ENCODE measurements around the gene DUOX2. TPM values are rescaled to one million over a fixed set of nuclear protein-coding genes. Genes with fewer than 3 reads are reported as not detected.

Gene DUOX2
- polyA plus RNA-seq, 1 donor from 2014 or later, result not detected

DNA sequence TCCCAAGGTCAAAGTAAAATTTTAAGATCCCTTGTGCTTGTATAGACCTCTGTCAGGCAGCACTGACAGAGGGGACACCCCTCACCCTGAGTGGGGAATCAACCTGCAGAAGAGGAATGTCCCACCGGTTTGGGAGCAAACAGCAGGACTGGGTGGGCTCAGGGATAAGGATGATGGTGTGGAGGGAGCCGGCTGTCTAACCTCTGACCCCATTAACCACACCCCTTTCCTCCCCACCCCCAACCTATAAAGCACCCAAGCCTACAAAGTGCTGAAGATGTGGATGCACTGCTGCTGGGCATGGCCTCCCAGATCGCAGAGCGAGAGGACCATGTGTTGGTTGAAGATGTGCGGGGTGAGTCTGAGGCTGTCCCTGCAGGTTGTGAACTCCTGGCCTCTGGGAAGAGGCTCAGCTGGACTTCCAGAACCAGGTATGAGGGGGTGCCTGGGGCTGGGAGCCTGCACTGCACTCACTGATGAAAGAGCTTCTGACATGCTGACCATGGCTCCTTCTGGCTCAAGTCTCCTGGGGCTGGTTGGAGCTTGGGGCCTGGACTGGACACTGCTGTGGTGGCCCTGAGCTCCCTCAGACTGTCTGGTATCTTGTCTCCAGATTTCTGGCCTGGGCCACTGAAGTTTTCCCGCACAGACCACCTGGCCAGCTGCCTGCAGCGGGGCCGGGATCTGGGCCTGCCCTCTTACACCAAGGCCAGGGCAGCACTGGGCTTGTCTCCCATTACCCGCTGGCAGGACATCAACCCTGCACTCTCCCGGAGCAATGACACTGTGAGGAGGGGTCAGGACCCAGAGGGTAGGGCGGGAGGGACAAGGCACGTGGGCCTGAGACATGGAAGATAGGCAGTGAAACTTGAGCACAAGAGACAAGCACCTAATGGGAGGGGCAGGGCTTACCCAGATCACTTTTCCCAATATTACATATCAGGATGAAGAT is 25.1 kb upstream of the DUOX2 start:
- Histone ChIP-seq H3K27ac (ENCODE audit: low read length) (no peak overlapping the region), H3K27me3 (ENCODE audit: insufficient read depth, low read depth, low read length) (peaks cover 24% of the 10 kb centered on the region), H3K9ac (ENCODE audit: low read length) (no peak overlapping the region), H4K20me1 (ENCODE audit: insufficient read depth) (no peaks in the 10 kb centered on the region), H3K4me2 (ENCODE audit: low read length) (no peak overlapping the region), H3K4me3 (ENCODE audit: low read length) (no peak overlapping the region), H3K9me2 (ENCODE audit: insufficient read depth, low read length) (no peaks in the 10 kb centered on the region), H3F3A (ENCODE audit: insufficient read depth, low read length, poor library complexity, severe bottlenecking) (no peaks in the 10 kb centered on the region), H3K9me3 (ENCODE audit: low read length) (no peaks in the 10 kb centered on the region), H2AFZ (ENCODE audit: low read depth, low read length) (no peak overlapping the region), H3K36me3 (ENCODE audit: insufficient read depth, low read length) (no peaks in the 10 kb centered on the region), H3K79me2 (replicated peaks; ENCODE audit: insufficient read depth, low read length) (no peaks in the 10 kb centered on the region)
- TF ChIP-seq TAF1 (IDR thresholded peaks at IDR 0.05; ENCODE audit: low read depth) (no peak), EZH2 (IDR thresholded peaks at IDR 0.05; ENCODE audit: borderline replicate concordance, insufficient read depth, low read length, poor library complexity, severe bottlenecking) (no peak), REST (IDR thresholded peaks at IDR 0.05; ENCODE audit: borderline replicate concordance) (no peak), RAD21 (conservative IDR thresholded peaks at IDR 0.05) (no peak), SMC3 (conservative IDR thresholded peaks at IDR 0.05; ENCODE audit: poor library complexity) (no peak), EP300 (conservative IDR thresholded peaks at IDR 0.05; ENCODE audit: poor library complexity, severe bottlenecking) (no peak), MXI1 (conservative IDR thresholded peaks at IDR 0.05; ENCODE audit: poor library complexity, severe bottlenecking) (no peak), POLR2AphosphoS5 (IDR thresholded peaks at IDR 0.05) (no peak)
- TF ChIP-seq, protein P1, sequence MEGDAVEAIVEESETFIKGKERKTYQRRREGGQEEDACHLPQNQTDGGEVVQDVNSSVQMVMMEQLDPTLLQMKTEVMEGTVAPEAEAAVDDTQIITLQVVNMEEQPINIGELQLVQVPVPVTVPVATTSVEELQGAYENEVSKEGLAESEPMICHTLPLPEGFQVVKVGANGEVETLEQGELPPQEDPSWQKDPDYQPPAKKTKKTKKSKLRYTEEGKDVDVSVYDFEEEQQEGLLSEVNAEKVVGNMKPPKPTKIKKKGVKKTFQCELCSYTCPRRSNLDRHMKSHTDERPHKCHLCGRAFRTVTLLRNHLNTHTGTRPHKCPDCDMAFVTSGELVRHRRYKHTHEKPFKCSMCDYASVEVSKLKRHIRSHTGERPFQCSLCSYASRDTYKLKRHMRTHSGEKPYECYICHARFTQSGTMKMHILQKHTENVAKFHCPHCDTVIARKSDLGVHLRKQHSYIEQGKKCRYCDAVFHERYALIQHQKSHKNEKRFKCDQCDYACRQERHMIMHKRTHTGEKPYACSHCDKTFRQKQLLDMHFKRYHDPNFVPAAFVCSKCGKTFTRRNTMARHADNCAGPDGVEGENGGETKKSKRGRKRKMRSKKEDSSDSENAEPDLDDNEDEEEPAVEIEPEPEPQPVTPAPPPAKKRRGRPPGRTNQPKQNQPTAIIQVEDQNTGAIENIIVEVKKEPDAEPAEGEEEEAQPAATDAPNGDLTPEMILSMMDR (IDR thresholded peaks at IDR 0.05; ENCODE audit: poor library complexity, severe bottlenecking), result no peak

DNA sequence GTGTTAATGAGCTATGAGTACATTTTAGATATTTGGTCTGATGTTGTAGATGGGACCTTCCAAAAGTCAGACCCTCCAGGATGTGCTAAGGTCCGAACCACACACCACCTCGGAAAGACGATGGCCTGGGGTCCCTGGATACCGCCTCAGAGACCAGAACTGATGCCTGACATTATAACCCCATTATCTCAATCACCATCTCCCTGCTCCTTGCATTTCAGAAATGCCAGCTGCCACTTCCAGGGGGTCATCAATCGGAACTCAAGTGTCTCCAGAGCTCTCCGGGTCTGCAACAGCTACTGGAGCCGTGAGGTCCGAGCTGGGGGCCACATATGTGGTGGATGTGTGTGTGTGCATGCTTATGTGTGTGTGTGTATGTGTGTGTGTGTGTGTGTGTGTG is 23.7 kb upstream of the DUOX2 start:
- Histone ChIP-seq H3F3A (ENCODE audit: insufficient read depth, low read length, poor library complexity, severe bottlenecking) (no peaks in the 10 kb centered on the region), H3K4me3 (ENCODE audit: low read length) (no peak overlapping the region), H4K20me1 (ENCODE audit: insufficient read depth) (no peaks in the 10 kb centered on the region), H3K36me3 (ENCODE audit: insufficient read depth, low read length) (no peaks in the 10 kb centered on the region), H2AFZ (ENCODE audit: low read depth, low read length) (no peak overlapping the region), H3K79me2 (replicated peaks; ENCODE audit: insufficient read depth, low read length) (no peaks in the 10 kb centered on the region), H3K27ac (ENCODE audit: low read length) (no peak overlapping the region), H3K9me2 (ENCODE audit: insufficient read depth, low read length) (no peaks in the 10 kb centered on the region), H3K9me3 (ENCODE audit: low read length) (no peaks in the 10 kb centered on the region), H3K4me2 (ENCODE audit: low read length) (no peak overlapping the region), H3K27me3 (ENCODE audit: insufficient read depth, low read depth, low read length) (peaks cover 38% of the 10 kb centered on the region), H3K9ac (ENCODE audit: low read length) (no peak overlapping the region)
- TF ChIP-seq POLR2AphosphoS5 (IDR thresholded peaks at IDR 0.05), result no peak
- no peak for TF ChIP-seq EZH2 (IDR thresholded peaks at IDR 0.05; ENCODE audit: borderline replicate concordance, insufficient read depth, low read length, poor library complexity, severe bottlenecking)
- TF ChIP-seq SMC3 (conservative IDR thresholded peaks at IDR 0.05; ENCODE audit: poor library complexity), result no peak
